ENCODE data around the gene MAN2B2. TPM values are rescaled to one million over a fixed set of nuclear protein-coding genes. Genes with fewer than 3 reads are reported as not detected.

Gene MAN2B2
- total and polyA plus RNA-seq, 9 of the 15 experiments (the other 6 are each of a cell fraction or from before 2014, with no cell fraction given), result 0.21 to 8.8 (median 3.7) TPM

DNA sequence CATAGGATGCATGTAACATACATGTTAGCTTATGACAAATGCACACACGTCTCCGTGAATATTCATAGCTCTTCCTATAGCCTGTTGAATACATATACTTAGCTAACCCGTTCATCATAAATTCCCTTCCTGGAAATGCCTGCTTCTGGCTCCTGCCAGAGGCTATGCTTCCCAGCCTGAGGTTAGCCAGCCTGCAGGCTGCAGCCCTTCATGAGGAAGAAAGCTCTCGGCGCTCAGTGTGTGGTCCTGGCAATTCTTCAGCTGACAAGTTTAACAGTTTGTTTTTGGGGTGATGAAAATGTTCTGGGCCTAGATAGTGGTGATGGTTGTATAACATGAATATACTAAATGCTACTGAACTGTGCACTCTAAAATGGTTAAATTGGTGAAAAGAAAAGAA, 48.8 kb upstream of the MAN2B2 start:
- Histone ChIP-seq H3K4me2 (ENCODE audit: insufficient read depth, low read length) (no peak overlapping the region), H3K79me2 (ENCODE audit: control insufficient read depth, insufficient read depth, low read length) (no peaks in the 10 kb centered on the region), H4K20me1 (replicated peaks; ENCODE audit: control insufficient read depth, insufficient read depth, low read length) (peaks cover 13% of the 10 kb centered on the region), H3K4me3 (no peak overlapping the region), H3K36me3 (ENCODE audit: control insufficient read depth, insufficient read depth, low read length) (no peaks in the 10 kb centered on the region), H3K9me1 (ENCODE audit: control insufficient read depth, insufficient read depth, low read length) (no peaks in the 10 kb centered on the region), H3K27ac (ENCODE audit: extremely low read depth, low read depth, low read length) (no peak overlapping the region), H3K27me3 (ENCODE audit: control insufficient read depth in 2 of 2, insufficient read depth in 2 of 2, low read length in 2 of 2) (peaks cover 37 to 86% of the 10 kb centered on the region in 2 experiments), H3K4me1 (replicated peaks in 1 of 2; ENCODE audit: control insufficient read depth in 2 of 2, insufficient read depth in 2 of 2, low read length in 2 of 2) (no peaks in the 10 kb centered on the region; a peak in 2 of 5 replicates), H2AFZ (ENCODE audit: low read depth, low read length) (no peak overlapping the region), H3K9me3 (replicated peaks; ENCODE audit: control insufficient read depth, insufficient read depth, low read depth, low read length) (no peaks in the 10 kb centered on the region), H3K9ac (ENCODE audit: insufficient read depth in 1 of 2, low read depth in 2 of 2, low read length in 2 of 2) (no peak overlapping the region)
- in situ Hi-C loops (cut with MboI) (no loop called here), intact Hi-C loops (cut with micrococcal nuclease) (no loop called here)
- POLR2A ChIA-PET, result interaction anchor here (0.6 kb wide), 2 partner anchors 266 to 1553 kb away, joined by 3 to 4 read pairs; no protein-coding TSS in a partner anchor
- CTCF ChIA-PET (ENCODE audit: low intra/inter-chr PET ratio), result no interaction called here
- TF ChIP-seq MED1 (CRISPR knock-in tag; IDR thresholded peaks at IDR 0.05; ENCODE audit: borderline replicate concordance) (no peak), CBX1 (IDR thresholded peaks at IDR 0.05; ENCODE audit: low read depth) (no peak), BCL6 (CRISPR knock-in tag; IDR thresholded peaks at IDR 0.05) (no peak), HDAC3 (IDR thresholded peaks at IDR 0.05; ENCODE audit: borderline replicate concordance, partially characterized antibody) (no peak), HMGN3 (IDR thresholded peaks at IDR 0.05; ENCODE audit: borderline replicate concordance, extremely low read depth, insufficient read length, low read depth, low read length) (no peak)
- TF ChIP-seq, protein P1, sequence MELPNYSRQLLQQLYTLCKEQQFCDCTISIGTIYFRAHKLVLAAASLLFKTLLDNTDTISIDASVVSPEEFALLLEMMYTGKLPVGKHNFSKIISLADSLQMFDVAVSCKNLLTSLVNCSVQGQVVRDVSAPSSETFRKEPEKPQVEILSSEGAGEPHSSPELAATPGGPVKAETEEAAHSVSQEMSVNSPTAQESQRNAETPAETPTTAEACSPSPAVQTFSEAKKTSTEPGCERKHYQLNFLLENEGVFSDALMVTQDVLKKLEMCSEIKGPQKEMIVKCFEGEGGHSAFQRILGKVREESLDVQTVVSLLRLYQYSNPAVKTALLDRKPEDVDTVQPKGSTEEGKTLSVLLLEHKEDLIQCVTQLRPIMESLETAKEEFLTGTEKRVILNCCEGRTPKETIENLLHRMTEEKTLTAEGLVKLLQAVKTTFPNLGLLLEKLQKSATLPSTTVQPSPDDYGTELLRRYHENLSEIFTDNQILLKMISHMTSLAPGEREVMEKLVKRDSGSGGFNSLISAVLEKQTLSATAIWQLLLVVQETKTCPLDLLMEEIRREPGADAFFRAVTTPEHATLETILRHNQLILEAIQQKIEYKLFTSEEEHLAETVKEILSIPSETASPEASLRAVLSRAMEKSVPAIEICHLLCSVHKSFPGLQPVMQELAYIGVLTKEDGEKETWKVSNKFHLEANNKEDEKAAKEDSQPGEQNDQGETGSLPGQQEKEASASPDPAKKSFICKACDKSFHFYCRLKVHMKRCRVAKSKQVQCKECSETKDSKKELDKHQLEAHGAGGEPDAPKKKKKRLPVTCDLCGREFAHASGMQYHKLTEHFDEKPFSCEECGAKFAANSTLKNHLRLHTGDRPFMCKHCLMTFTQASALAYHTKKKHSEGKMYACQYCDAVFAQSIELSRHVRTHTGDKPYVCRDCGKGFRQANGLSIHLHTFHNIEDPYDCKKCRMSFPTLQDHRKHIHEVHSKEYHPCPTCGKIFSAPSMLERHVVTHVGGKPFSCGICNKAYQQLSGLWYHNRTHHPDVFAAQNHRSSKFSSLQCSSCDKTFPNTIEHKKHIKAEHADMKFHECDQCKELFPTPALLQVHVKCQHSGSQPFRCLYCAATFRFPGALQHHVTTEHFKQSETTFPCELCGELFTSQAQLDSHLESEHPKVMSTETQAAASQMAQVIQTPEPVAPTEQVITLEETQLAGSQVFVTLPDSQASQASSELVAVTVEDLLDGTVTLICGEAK (IDR thresholded peaks at IDR 0.05), result no peak
- TF ChIP-seq, protein P1 (CRISPR knock-in tag; IDR thresholded peaks at IDR 0.05), result no peak
- TF ChIP-seq, protein P2, sequence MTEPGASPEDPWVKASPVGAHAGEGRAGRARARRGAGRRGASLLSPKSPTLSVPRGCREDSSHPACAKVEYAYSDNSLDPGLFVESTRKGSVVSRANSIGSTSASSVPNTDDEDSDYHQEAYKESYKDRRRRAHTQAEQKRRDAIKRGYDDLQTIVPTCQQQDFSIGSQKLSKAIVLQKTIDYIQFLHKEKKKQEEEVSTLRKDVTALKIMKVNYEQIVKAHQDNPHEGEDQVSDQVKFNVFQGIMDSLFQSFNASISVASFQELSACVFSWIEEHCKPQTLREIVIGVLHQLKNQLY (CRISPR knock-in tag; conservative IDR thresholded peaks at IDR 0.05), result no peak
- TF ChIP-seq, protein P3, sequence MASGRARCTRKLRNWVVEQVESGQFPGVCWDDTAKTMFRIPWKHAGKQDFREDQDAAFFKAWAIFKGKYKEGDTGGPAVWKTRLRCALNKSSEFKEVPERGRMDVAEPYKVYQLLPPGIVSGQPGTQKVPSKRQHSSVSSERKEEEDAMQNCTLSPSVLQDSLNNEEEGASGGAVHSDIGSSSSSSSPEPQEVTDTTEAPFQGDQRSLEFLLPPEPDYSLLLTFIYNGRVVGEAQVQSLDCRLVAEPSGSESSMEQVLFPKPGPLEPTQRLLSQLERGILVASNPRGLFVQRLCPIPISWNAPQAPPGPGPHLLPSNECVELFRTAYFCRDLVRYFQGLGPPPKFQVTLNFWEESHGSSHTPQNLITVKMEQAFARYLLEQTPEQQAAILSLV (tag; IDR thresholded peaks at IDR 0.05), result no peak
- FAIRE-seq (no peak), DNase-seq (ENCODE audit: extremely low read depth in 1 of 4, low spot score in 3 of 4) (no peak), ATAC-seq (no peak)
- WGBS (ENCODE audit: insufficient coverage, low coverage, missing lambda C conversion rate), result 0% methylated on average over 5 of the region's 5 CpGs
- BruUV-seq (replicated peaks), result no TSS peak

Data from K562 (cell line).